Activated naive CD8-positive, alpha-beta T cell treated with anti-CD3 and anti-CD28 coated beads, Interleukin-2, amount 10 ng/mL, durations not matched to agents 7 days and 5 days (primary cell): Measurements from ENCODE around the gene TMEM190. TPM values are rescaled to one million over a fixed set of nuclear protein-coding genes. Genes with fewer than 3 reads are reported as not detected.
"Not testable (repeated sequence)": the region's sequence is repeated elsewhere in the genome, so short reads cannot be mapped to it uniquely, and the experiment has no call there.

Experiments used
- ATAC-seq: fragments of 150-1000 bp; cut with Tn5 transposase; one replicate; pipeline ENCODE4 v1.10.0; 2021; ENCODE audit warnings: low read depth, moderate library complexity
- POLR2A ChIA-PET: fragments of 350-600 bp; sonication (Branson Sonifier 250); formaldehyde crosslinking; loops from one replicate; lab custom pipeline; 2021; ENCODE audit warnings: antibody characterized with exemption; lab: Charles Lee
- DNase-seq: peaks from one replicate; pipeline ENCODE4 v3.0.0; 2021
- H3K27ac Mint-ChIP-seq: one replicate; pipeline ENCODE4 v1.8.0; 2022; ENCODE audit warnings: mild to moderate bottlenecking, mixed read lengths
- H3K27me3 Mint-ChIP-seq: one replicate; pipeline ENCODE4 v1.8.0; 2022; ENCODE audit warnings: mild to moderate bottlenecking, moderate library complexity, mixed read lengths
- H3K36me3 Mint-ChIP-seq: one replicate; pipeline ENCODE4 v1.8.0; 2021; ENCODE audit warnings: mild to moderate bottlenecking, mixed read lengths
- H3K4me1 Mint-ChIP-seq: one replicate; pipeline ENCODE4 v1.8.0; 2021; ENCODE audit warnings: mixed read lengths
- H3K4me3 Mint-ChIP-seq: one replicate; pipeline ENCODE4 v1.8.0; 2022; ENCODE audit warnings: mild to moderate bottlenecking, moderate library complexity, mixed read lengths
- H3K9me3 Mint-ChIP-seq: one replicate; pipeline ENCODE4 v1.8.0; 2021; ENCODE audit warnings: mixed read lengths
- total RNA-seq, 2 experiments: library from RNA; stranded (reverse); gene quantifications; one replicate each; pipeline ENCODE4 v1.2.3, GENCODE V29; 2021

TMEM190 gene
- total RNA-seq, 2 experiments from 2014 or later = not detected

GRCh38 chr19:55407800-55408532 lies 31.3 kb downstream of the TMEM190 start:
- Mint-ChIP-seq H3K36me3 (peaks cover 37% of the 10 kb centered on the region), H3K27ac (peak overlapping the region; percentile 99), H3K9me3 (peaks cover 12% of the 10 kb centered on the region), H3K4me3 (peak overlapping the region; percentile 95), H3K27me3 (no peaks in the 10 kb centered on the region), H3K4me1 (peaks cover 32% of the 10 kb centered on the region)
- ATAC-seq = peak; percentile 93
- DNase-seq = peak; percentile 96
- POLR2A ChIA-PET = interaction anchor here (0.5 to 12.9 kb wide), 38 partner anchors 9 to 1271 kb away, joined by 3 to 211 read pairs (median 4); partner anchors contain the start of genes DNAAF3, FIZ1, HSPBP1 and ISOC2

GRCh38 chr19:55408533-55408872 lies 31.9 kb downstream of the TMEM190 start:
- Mint-ChIP-seq H3K4me1 (peaks cover 29% of the 10 kb centered on the region), H3K27ac (peak overlapping the region; percentile 99), H3K27me3 (peaks cover 2% of the 10 kb centered on the region), H3K9me3 (peaks cover 12% of the 10 kb centered on the region), H3K4me3 (peak overlapping the region; percentile 95), H3K36me3 (peaks cover 34% of the 10 kb centered on the region)
- no peak for DNase-seq
- POLR2A ChIA-PET = interaction anchor here (0.5 to 12.9 kb wide), 13 partner anchors 9 to 1272 kb away, joined by 3 to 211 read pairs (median 4); partner anchors contain the start of genes KMT5C, PPP1R12C, PPP6R1 and RPL28
- no peak for ATAC-seq

DNA sequence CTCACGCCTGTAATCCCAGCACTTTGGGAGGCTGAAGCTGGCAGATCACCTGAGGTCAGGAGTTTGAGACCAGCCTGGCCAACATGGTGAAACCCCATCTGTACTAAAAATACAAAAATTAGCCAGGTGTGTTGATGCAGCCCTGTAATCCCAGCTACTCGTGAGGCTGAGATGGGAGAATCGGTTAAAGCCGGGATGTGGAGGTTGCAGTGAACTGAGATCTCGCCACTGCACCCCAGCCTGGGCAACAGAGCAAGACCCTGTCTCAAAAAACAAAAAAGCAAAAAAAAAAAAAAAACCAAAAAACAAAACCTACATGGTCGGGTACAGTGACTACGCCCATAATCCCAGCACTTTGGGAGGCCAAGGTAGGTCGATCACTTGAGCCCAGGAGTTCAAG lies 32.6 kb downstream of the TMEM190 start:
- not testable (repeated sequence) for H3K27me3 Mint-ChIP-seq, DNase-seq, ATAC-seq
- peak overlapping the region; percentile 95 for H3K4me3 Mint-ChIP-seq
- H3K4me1 Mint-ChIP-seq = peaks cover 24% of the 10 kb centered on the region
- H3K9me3 Mint-ChIP-seq = peaks cover 12% of the 10 kb centered on the region
- POLR2A ChIA-PET = interaction anchor here (0.7 to 12.9 kb wide), 13 partner anchors 10 to 1541 kb away, joined by 3 to 211 read pairs (median 4); partner anchors contain the start of genes KMT5C, MYADM, PPP1R12C and PPP6R1
- peak overlapping the region; percentile 99 for H3K27ac Mint-ChIP-seq
- H3K36me3 Mint-ChIP-seq = peaks cover 29% of the 10 kb centered on the region

DNA sequence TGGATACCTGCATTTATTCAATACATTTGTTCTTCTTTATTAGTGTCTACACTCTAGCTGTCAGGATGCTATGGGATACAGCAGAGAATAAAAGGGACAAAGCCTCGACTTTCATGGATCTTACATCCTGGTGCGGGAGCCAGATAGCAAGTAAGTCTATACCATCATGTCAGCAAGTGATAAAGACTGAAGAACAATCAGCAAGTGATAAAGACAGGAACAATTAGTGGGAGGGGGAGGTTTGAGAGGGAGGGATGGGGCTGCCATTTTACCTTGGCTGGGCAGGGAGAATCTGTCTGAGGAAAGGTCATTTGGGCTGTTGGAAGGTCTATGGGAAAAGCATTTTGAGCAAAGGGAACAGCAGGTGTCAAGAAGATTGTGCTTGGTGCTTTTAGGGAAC lies 33.5 kb downstream of the TMEM190 start:
- POLR2A ChIA-PET = interaction anchor here (0.9 kb wide), 1 partner anchor 11 kb away, joined by 3 read pairs; no protein-coding TSS in a partner anchor
- Mint-ChIP-seq H3K27me3 (peaks cover 9% of the 10 kb centered on the region), H3K36me3 (peaks cover 28% of the 10 kb centered on the region), H3K4me3 (no peak overlapping the region), H3K9me3 (peaks cover 12% of the 10 kb centered on the region), H3K4me1 (peaks cover 23% of the 10 kb centered on the region), H3K27ac (peak overlapping the region; percentile 48)
- ATAC-seq (no peak), DNase-seq (no peak)

GRCh38 chr19:55418185-55418584 lies 41.6 kb downstream of the TMEM190 start:
- H3K4me1 Mint-ChIP-seq = peaks cover 10% of the 10 kb centered on the region
- peak; percentile 69 for ATAC-seq
- no peak overlapping the region for H3K4me3 Mint-ChIP-seq
- H3K36me3 Mint-ChIP-seq = no peaks in the 10 kb centered on the region
- no peaks in the 10 kb centered on the region for H3K9me3 Mint-ChIP-seq
- peaks cover 20% of the 10 kb centered on the region for H3K27me3 Mint-ChIP-seq
- no peak for DNase-seq
- POLR2A ChIA-PET = interaction anchor here (1.1 kb wide), 2 partner anchors 11 to 76 kb away, joined by 4 to 7 read pairs; no protein-coding TSS in a partner anchor
- H3K27ac Mint-ChIP-seq = no peak overlapping the region

DNA sequence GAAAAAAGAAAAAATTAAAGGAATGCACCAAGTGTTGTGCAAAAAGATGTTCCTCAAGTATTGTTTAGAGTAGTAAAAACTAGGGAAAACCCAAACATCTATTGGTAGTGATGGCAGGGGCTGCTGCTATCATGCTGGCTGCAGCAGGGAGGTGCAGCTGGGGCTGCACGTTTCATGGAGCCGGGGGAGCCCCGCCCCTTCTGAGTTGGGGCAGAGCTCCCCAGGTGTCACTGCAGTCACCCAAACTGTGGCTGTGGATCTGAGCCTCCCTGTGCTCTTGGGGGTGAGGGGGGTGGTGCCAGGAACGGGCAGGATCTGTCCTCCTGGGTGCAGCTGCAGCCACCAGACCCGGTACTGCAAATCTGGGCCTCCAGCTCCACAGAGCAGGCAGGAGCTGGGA lies 42.5 kb downstream of the TMEM190 start:
- DNase-seq (no peak), ATAC-seq (no peak)
- Mint-ChIP-seq H3K9me3 (no peaks in the 10 kb centered on the region), H3K4me1 (peaks cover 10% of the 10 kb centered on the region), H3K27ac (no peak overlapping the region), H3K4me3 (no peak overlapping the region), H3K27me3 (peaks cover 17% of the 10 kb centered on the region), H3K36me3 (no peaks in the 10 kb centered on the region)
- POLR2A ChIA-PET = interaction anchor here (1.1 to 1.2 kb wide), 2 partner anchors 12 to 75 kb away, joined by 4 to 7 read pairs; partner anchors contain the start of gene UBE2S

DNA sequence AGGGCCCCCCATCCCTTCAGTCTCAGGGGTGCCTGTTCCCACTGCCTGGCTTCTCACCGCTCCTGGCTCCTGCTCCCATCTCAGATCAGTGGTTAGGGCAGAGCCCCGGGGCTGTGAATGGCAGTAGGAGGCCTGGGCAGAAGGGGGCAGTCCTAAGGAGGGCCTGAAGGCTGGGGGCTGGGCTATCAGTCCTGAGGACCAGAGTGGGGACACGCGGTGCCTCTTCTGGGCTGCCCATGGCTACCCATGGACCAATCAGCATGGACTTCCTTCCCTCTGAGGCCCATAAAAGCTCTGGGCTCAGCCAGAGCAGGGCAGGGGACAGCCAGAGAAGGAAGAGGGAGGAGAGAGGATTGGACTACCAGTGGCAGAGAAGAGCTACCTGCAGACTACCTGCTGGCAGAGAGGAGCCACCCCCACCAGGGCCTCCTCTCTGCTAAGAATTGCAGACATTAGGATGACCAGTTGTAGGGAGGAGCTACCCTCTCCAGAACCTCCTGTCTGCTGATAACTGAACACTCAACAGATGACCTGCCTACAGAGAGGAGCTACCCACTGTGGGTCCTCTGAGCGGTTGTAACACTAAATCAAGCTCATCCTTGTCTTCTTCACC lies 43.1 kb downstream of the TMEM190 start:
- POLR2A ChIA-PET = interaction anchor here (1.2 kb wide), 1 partner anchor 12 kb away, joined by 4 read pairs; the partner anchor contains the start of gene UBE2S
- H3K27ac Mint-ChIP-seq = no peak overlapping the region
- H3K4me3 Mint-ChIP-seq = no peak overlapping the region

GRCh38 chr19:55421281-55421680 lies 44.7 kb downstream of the TMEM190 start:
- POLR2A ChIA-PET = interaction anchor here (0.6 to 0.8 kb wide), 3 partner anchors 12 to 214 kb away, joined by 3 to 6 read pairs (median 3); partner anchors contain the start of gene UBE2S
- not testable (repeated sequence) for DNase-seq, H3K27ac Mint-ChIP-seq, H3K9me3 Mint-ChIP-seq, H3K4me1 Mint-ChIP-seq, H3K36me3 Mint-ChIP-seq
- Mint-ChIP-seq H3K4me3 (peak overlapping the region; percentile 33), H3K27me3 (peaks cover 18% of the 10 kb centered on the region)
- peak; percentile 83 for ATAC-seq

More for the DNA sequence above, 43.1 kb downstream of the TMEM190 start:
- peaks cover 10% of the 10 kb centered on the region for H3K4me1 Mint-ChIP-seq
- DNase-seq = no peak
- peaks cover 19% of the 10 kb centered on the region for H3K27me3 Mint-ChIP-seq
- H3K36me3 Mint-ChIP-seq = no peaks in the 10 kb centered on the region
- no peak for ATAC-seq
- H3K9me3 Mint-ChIP-seq = no peaks in the 10 kb centered on the region

GRCh38 chr19:55423225-55424005 lies 46.8 kb downstream of the TMEM190 start:
- H3K4me1 Mint-ChIP-seq = peaks cover 10% of the 10 kb centered on the region
- peaks cover 16% of the 10 kb centered on the region for H3K27me3 Mint-ChIP-seq
- H3K9me3 Mint-ChIP-seq = no peaks in the 10 kb centered on the region
- H3K36me3 Mint-ChIP-seq = no peaks in the 10 kb centered on the region
- ATAC-seq = no peak
- no peak for DNase-seq
- no peak overlapping the region for H3K4me3 Mint-ChIP-seq
- POLR2A ChIA-PET = no interaction called here
- no peak overlapping the region for H3K27ac Mint-ChIP-seq

DNA sequence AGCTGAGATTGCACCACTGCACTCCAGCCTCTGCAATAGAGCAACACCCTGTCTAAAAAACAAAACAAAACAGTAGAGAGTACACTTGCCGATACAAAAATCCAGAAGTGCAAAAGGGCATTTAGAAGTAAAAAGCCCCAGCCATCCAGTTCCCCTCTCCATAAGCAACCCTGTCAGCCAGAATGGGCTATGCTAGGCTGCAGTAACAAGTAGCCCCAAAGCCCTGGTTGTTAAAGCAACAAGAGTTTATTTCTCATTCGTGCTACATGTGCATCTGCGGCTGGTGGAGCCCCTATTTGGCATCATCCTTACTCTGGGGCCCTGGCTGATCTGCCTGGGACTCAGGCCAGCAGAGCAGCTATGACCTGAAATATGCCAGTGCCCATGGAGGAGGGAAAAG lies 47.9 kb downstream of the TMEM190 start:
- no peaks in the 10 kb centered on the region for H3K36me3 Mint-ChIP-seq
- H3K4me3 Mint-ChIP-seq = no peak overlapping the region
- no peak for ATAC-seq
- POLR2A ChIA-PET = no interaction called here
- peaks cover 16% of the 10 kb centered on the region for H3K27me3 Mint-ChIP-seq
- no peak overlapping the region for H3K27ac Mint-ChIP-seq
- peaks cover 10% of the 10 kb centered on the region for H3K4me1 Mint-ChIP-seq
- no peak for DNase-seq
- H3K9me3 Mint-ChIP-seq = no peaks in the 10 kb centered on the region

- DNase-seq = no peak
- peaks cover 7% of the 10 kb centered on the region for H3K4me1 Mint-ChIP-seq
- no peak overlapping the region for H3K4me3 Mint-ChIP-seq
- H3K36me3 Mint-ChIP-seq = no peaks in the 10 kb centered on the region
- POLR2A ChIA-PET = interaction anchor here (0.6 to 0.7 kb wide), 2 partner anchors 137 to 911 kb away, joined by 3 to 4 read pairs; no protein-coding TSS in a partner anchor
- H3K27ac Mint-ChIP-seq = no peak overlapping the region
- ATAC-seq = no peak
- H3K27me3 Mint-ChIP-seq = peaks cover 13% of the 10 kb centered on the region
- H3K9me3 Mint-ChIP-seq = no peaks in the 10 kb centered on the region
Measured at GRCh38 chr19:55426042-55426441, 49.4 kb downstream of the TMEM190 start.
